GM21737 (cell line): ENCODE results near the gene WDR19.

Experiments
- ATAC-seq: cut with Tn5 transposase; IDR thresholded peaks from one replicate; pipeline ENCODE4 v1.9.1; 2021; ENCODE audit warnings: mild to moderate bottlenecking, moderate library complexity; ENCODE audit not compliant: unreplicated experiment

WDR19 gene

GRCh38 chr4:39295784-39296183 lies 113.5 kb downstream of the WDR19 start:
- ATAC-seq = no peak

GRCh38 chr4:39302901-39303300 lies 120.6 kb downstream of the WDR19 start:
- no peak for ATAC-seq

- no peak for ATAC-seq
Observed at GRCh38 chr4:39303871-39304270, 121.5 kb downstream of the WDR19 start.

GRCh38 chr4:39304651-39305050 lies 122.3 kb downstream of the WDR19 start:
- no peak for ATAC-seq

GRCh38 chr4:39305912-39306677 lies 123.8 kb downstream of the WDR19 start:
- no peak for ATAC-seq

- ATAC-seq = no peak
Observed at GRCh38 chr4:39308611-39309010, 126.3 kb downstream of the WDR19 start.

- ATAC-seq = no peak
Observed at GRCh38 chr4:39312816-39313215, 130.5 kb downstream of the WDR19 start.

- no peak for ATAC-seq
Observed at GRCh38 chr4:39319676-39320075, 137.3 kb downstream of the WDR19 start.

GRCh38 chr4:39320381-39321115 lies 138.2 kb downstream of the WDR19 start:
- no peak for ATAC-seq

GRCh38 chr4:39323821-39324220 lies 141.5 kb downstream of the WDR19 start:
- no peak for ATAC-seq

GRCh38 chr4:39324446-39324845 lies 142.1 kb downstream of the WDR19 start:
- ATAC-seq = no peak

- no peak for ATAC-seq
Observed at GRCh38 chr4:39324897-39325613, 142.7 kb downstream of the WDR19 start.

GRCh38 chr4:39326468-39326977 lies 144.2 kb downstream of the WDR19 start:
- no peak for ATAC-seq

GRCh38 chr4:39330353-39330752 lies 148.0 kb downstream of the WDR19 start:
- ATAC-seq = no peak

GRCh38 chr4:39331191-39331590 lies 148.9 kb downstream of the WDR19 start:
- no peak for ATAC-seq
